Adipose tissue (tissue), 3 donors: Measurements from ENCODE around the gene FOLH1. TPM values are rescaled to one million over a fixed set of nuclear protein-coding genes. Genes with fewer than 3 reads are reported as not detected.
"Not testable (repeated sequence)": the region's sequence is repeated elsewhere in the genome, so short reads cannot be mapped to it uniquely, and the experiment has no call there.

ENCODE experiments used
- H3K27ac ChIP-seq: one replicate; pipeline ENCODE4 v1.5.1; 2013; ENCODE audit warnings: low read depth, low read length
- WGBS, 3 donors: extraction: QIAGEN DNeasy Blood & Tissue Kit; methylation state at CpG; one replicate each; pipeline ENCODE4 v1.1.7; 2013; 5-methylcytosine and 5-hydroxymethylcytosine counted together
- polyA plus RNA-seq, 3 donors: library from polyadenylated mRNA; stranded (reverse); fragments of 200-250 nt; gene quantifications; one replicate each; pipeline ENCODE4 v1.2.3, GENCODE V29; 2013
- donor health status: healthy with polysubstance abuse.
- donor health status: Bipolar disorder and iron deficiency.
- donor health status: healthy.

Gene FOLH1
- 1 to 10 TPM in 1 of 3 donors, under 1 TPM in 2; 0.08 to 3.6 (median 0.82) TPM for polyA plus RNA-seq

DNA sequence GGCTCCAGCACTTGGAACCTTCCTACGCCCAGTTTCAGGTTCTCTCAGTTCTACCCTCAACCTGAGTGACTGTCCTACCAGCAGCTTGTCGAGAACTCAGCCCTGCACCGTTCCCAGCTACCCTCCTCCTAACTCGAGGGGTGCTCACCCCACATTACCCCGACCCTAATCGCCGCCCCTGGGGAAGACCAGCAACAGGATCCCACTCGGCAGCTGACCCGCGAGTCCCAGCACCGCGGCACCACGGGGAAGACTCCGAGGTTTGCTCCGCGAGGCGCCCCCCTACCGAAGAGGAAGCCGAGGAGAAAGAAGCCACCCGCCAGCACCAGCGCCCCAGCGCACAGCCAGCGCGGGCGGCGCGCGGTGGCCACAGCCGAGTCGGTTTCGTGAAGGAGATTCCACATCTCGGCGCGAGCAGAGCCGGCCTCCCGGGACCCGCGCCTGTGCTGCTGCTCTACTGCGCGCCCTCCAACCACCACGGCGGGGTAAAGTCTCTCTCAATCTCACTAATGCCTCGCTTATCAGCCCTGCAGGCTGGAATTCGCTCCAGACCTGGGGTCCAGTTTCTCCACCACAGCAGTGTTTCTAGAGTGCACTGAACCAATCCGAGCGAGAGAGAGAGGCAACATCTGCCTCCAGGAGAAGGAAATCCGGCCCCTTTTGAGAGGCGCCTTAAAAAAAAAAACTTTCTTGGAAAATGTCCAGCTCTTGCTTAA is at the start of gene FOLH1:
Gene FOLH1, minus strand, starts transcription at position 597 of the 716 bp plus-strand sequence. Its CDS starts 193 bp downstream, at position 404.
- WGBS, 3 donors, result 2 to 4% (median 3%) methylated on average over 46 to 48 of the region's 48 CpGs
- H3K27ac ChIP-seq, result no peak within 1 kb of the TSS

DNA sequence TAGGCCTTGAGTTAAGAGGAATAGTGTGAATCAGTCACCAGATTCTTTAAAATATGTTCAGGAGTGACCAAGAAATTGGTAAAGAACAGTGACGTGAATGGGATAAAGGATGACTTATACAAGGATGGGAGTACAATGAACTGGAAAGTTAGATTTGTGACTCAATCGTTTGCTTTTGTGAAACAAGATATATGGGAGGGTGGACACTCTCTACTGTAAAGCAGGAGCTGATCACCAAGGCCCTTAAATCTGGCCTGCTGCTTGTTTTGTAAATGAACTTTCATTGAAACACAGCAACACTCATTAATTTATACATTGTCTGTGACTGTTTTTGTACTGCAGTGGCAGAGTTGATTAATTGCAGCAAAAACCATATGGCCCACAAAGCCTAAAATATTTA is 46.7 kb upstream of the FOLH1 start:
- WGBS, 3 donors, result 49 to 70% (median 67%) methylated on average over 2 of the region's 2 CpGs
- not testable (repeated sequence) for H3K27ac ChIP-seq

DNA sequence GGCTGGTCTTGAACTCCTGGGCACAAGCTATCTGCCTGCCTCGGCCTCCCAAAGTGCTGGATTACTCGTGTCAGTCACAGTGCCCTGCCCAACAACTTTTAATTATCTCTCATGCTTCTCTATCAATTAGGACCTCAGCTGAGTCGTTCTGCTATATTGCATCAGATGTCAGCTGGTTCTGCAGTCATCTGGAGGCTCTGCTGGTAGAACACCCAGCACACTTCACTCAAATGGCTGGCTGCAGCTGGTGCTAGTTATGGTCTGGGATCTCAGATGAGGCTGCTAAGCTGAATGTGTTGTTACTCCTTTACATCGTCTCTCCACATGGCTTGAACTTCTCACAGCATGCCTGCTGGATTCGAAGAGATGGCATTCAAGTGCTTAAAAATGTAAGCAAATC is 42.8 kb upstream of the FOLH1 start:
- not testable (repeated sequence) for H3K27ac ChIP-seq
- 68 to 89% (median 78%) methylated on average over 5 of the region's 5 CpGs for WGBS, 3 donors

DNA sequence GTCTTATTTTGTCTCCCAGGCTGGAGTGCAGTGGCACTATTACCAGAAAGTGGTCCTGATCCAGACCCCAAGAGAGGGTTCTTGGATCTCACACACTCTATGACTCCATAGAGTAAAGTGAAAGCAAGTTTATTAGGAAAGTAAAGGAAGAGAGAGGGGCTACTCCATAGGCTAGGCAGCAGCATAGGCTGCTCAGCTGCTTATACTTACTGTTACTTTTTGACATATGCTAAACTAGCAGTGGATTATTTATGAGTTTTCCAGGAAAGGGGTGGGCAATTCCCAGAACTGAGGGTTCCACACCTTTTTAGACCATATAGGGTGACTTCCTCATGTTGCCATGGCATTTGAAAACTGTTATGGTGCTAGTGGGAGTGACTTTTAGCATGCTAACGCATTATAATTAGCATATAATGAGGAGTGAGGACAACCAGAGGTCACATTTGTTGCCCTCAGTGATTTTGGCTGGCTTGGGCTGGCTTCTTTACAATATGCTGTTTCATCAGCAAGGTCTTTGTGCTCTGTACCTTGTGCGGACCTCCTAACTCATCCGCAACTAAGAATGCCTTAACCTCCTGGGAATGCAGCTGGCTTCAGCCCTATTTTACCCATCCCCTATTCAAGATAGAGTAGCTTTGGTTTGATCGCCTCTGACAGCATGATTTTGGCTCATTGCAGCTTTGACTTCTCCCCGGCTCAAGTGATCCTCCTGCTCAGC is 42.2 kb upstream of the FOLH1 start:
- H3K27ac ChIP-seq, result not testable (repeated sequence)
- 75 to 87% (median 79%) methylated on average over 5 of the region's 5 CpGs for WGBS, 3 donors

DNA sequence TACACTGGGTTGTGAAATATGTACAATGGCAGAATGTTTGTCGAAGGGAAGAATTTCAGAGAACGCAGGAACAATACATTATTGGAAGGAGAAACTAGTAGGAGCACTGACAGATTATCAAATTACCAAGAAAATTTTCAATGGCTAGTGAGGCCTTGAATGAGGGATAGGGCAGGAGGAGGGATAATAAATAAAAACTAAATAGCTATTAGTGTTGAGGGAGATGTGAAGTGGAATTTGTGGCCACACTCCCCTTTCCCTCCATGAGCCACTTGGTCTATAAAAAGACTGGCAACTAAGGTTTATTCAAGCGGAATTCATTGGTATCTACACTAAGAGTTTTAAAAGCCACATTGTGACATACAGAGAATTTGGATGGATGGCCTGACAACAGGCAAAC is 41.0 kb upstream of the FOLH1 start:
- H3K27ac ChIP-seq, result not testable (repeated sequence)
- 76 to 94% (median 91%) methylated on average over 3 of the region's 3 CpGs for WGBS, 3 donors

DNA sequence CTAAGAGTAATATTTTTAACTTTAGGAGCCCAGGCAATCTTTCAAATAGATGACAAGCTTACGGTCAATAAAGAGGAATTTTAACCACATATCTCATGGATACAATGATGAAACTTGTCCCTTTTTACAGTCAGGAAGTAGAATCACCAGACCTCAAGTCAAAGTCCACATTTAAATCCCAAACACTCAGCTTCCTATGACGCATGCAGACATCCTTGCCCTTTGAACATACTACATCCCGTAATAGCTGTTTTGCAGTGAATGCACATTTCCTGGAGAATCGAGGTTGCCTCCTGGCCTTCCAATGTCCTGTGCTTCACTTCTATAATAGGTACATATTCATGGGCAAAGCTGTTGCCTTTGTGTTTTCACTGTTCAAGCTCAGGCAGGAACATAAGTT is 25.3 kb upstream of the FOLH1 start:
- H3K27ac ChIP-seq, result not testable (repeated sequence)
- WGBS, 3 donors, result 47 to 61% (median 56%) methylated on average over 4 of the region's 4 CpGs

DNA sequence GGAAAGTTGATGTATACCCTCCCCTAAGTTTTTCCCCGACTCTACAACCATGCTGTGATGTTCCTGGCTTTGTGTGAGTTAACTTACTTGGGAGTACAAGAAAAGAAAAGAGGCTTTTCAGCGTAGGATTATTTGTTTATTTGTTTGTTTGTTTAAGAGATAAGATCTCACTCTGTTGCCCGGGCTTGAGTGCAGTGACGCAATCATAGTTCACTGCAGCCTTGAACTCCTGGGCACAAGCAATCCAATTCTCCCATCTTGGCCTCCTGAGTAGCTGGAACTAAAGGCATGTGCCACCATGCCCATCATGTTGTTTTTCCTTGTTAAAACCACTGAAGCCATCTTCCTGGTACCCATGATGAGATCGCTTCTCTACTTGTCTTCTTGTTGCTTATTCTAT is 24.6 kb upstream of the FOLH1 start:
- not testable (repeated sequence) for H3K27ac ChIP-seq
- WGBS, 3 donors, result 42 to 72% (median 72%) methylated on average over 5 of the region's 5 CpGs

DNA sequence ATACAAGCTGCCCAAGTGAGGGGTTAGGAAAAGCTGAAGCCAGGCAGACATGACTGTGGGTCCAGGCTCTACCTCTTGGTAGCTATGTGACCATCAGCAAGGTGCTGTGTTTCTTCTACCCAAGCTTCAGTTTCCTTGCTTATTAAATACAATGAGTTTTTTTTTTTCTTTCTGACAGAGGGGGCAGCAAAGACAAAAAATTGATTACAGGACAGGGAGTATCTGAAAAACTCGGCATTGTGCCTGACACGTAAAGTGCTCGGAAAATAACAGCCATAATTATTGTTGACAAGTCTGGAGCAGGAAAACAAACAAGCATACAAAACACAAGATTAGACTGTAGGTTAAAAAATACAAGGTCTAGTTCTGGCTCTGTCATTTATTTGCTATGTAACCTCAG is 23.3 kb upstream of the FOLH1 start:
- whole genome bisulfite sequencing, 3 donors, result 40 to 52% (median 44%) methylated on average over 3 of the region's 3 CpGs
- H3K27ac ChIP-seq, result not testable (repeated sequence)

DNA sequence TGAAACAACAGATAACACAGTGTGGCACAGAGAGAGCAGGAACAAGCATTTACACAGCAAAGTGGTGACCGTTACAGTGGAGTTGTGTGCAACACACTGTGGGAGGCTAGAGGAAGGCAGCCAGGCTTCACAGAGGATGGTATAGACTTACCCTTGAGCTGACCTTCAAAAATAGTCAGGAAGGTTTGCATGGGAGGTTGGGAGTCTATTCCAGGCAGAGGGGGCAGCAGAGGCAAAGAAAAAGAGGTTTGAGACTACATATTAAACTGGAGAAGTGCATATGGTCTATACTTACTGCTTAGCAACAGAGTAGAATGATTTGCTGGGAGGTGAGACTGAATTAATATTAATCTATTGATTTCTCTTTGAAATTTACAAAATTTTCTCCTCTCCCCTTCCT is 22.1 kb upstream of the FOLH1 start:
- H3K27ac ChIP-seq, result not testable (repeated sequence)
- 60 to 73% (median 66%) methylated on average over 1 of the region's 1 CpG for WGBS, 3 donors

DNA sequence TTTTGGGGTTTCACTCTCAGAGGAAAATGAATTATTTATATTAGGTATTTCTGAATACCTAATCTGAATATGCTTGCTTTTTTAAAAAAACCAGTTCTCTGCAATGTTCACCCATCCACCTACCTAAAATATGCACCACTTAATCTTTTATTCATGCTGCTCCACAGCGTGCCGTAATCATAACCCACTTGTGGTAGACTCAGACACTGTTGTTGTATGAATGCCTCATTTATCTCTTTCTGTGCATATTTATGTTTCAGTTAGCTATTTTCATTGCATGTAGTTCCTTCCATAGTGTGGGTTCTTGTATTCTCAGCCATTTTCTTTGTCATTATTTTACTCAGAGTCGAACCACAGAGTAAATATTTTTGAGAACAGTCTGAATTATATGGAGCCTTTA is 21.6 kb upstream of the FOLH1 start:
- 68 to 85% (median 82%) methylated on average over 3 of the region's 3 CpGs for WGBS, 3 donors
- H3K27ac ChIP-seq, result not testable (repeated sequence)

DNA sequence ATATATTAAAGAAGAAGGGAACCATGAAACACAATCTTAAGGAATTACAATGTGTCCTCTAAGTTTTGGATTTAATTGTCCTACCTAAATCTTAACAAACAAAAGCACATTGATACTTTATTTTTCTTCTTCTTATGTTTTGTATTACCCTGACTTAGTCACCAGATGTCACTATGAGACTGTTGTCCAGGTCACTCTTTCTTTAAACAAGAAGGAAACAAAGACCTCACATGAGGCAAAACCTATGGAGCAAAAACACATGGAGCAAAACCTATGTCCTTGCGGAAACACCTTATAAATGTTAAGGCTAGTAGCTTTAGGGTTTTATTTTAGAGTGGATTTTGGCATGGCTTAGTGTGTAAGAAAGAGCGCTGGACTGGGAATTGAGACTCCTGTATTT is 20.7 kb upstream of the FOLH1 start:
- 59 to 69% (median 63%) methylated on average over 2 of the region's 2 CpGs for WGBS, 3 donors
- not testable (repeated sequence) for H3K27ac ChIP-seq

DNA sequence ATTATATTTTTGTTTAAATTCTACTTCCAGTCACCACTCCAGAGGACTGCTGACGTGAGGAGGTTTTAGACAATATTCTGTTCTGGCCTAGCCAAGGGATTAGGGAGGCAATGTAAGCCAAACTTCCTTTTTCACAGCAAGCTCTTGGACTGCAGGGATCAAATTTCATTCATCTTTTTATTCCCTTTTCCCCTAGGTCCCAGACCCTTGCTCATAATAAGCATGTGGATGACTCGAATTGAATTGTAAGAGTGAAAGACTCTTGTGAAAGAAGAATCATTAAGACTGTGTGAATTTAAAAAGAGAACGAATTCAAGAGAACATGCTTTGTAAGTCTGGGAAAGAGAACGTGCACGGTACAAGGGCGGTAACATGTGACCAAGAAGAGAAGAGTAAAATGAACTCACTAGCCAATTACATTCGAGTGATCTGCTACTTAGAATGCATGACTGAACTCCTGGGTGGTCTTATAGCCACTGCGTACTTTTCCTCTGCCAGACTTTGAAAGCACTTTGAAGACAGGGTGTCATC is 16.9 kb upstream of the FOLH1 start:
- H3K27ac ChIP-seq, result not testable (repeated sequence)
- 61 to 72% (median 67%) methylated on average over 8 of the region's 8 CpGs for whole genome bisulfite sequencing, 3 donors

DNA sequence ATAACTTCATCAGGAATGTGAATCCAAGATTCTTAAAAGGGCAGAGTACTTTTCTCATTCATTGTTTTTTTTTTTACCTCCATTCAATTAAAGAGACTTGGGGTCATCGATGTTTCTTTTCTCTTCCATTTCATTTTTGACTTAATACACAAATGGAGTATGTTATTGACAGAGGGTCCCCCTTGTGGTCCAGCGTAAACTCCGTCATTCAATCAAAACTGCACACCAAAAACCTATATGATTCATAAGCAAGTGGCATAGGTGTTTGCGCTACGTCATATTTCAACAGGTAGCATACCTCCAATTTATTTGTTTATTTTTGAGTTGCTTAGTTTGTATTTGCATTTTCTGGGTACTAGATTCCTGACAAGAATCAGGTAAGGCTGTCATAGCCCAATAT is 12.7 kb upstream of the FOLH1 start:
- WGBS, 3 donors, result 77 to 93% (median 88%) methylated on average over 5 of the region's 5 CpGs
- no peak overlapping the region for H3K27ac ChIP-seq

DNA sequence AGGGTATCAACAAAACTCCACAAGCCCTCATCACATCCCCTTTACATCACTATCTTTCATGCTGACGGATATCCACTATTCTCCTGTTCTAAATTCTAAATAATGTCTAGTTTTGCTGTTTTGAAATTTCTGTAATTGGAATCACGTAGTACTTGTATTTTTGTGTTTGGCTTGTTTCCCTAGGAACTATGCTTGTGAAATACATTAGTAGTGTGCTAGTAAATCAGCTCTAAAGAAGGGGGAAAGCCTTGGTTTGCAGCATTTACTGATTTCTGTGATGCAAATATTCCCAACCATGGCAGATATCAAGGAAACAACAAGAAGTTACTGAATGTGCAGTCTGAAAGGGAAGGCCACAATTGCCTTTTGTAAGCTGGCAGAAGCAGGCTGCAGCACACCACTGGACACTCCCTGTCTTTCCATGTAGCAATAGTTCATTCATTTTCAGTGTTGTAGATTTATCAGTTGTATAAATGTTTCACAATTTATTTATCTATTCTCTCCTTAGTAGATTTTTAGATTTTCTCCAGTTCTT is 4.7 kb upstream of the FOLH1 start:
- no peak overlapping the region for H3K27ac ChIP-seq
- 65 to 72% (median 67%) methylated on average over 2 of the region's 2 CpGs for WGBS, 3 donors

DNA sequence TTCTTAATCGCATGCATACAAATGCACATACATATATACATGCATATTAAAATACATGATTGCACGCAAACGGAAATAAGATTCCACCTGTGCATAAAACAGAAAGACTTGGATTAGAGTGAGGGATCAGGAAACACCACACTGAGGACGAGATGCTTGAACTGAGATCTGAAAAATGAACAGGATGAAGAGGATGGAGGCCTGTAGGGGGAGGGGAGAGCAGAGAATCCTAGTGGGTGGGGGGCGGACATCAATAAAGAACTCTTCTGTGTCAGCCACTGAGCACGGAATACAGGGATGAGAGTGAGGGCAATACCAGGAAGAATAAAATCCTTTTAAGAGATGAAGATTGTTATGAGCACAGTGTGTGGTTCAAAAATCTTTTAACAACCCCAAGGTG is 1.4 kb downstream of the FOLH1 start:
- not testable (repeated sequence) for H3K27ac ChIP-seq
- 77 to 91% (median 88%) methylated on average over 6 of the region's 6 CpGs for WGBS, 3 donors

DNA sequence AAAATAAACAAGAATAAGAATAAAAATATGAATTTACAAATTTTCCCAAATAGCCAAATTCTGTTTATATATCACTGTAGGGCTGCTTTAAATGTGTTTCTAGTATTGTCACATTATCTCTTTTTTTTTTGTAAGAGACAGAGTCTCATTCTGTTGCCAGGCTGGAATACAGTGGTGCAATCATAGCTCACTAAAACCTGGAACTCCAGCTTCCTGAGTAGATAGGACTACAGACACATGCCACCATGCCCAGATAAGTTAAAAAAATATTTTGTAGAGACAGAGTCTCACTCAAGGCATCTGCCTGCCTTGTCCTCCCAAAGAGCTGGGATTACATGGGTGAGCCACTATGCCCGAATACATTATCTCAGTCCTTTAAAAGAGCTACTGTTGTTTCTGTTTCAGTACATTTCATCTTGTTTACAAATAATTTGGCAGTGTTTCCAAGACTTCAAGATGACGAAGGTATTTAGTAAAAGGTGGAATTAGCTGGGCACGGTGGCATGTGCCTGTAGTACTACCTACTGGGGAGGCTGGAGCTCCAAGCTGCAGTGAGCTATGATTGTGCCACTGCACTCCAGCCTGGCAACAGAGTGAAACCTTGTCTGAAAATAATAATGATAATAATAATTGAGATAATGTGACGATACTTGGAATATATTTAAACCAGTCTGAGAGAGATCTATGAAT is 6.0 kb downstream of the FOLH1 start:
- 69 to 91% (median 90%) methylated on average over 4 of the region's 4 CpGs for WGBS, 3 donors
- no peak overlapping the region for H3K27ac ChIP-seq

DNA sequence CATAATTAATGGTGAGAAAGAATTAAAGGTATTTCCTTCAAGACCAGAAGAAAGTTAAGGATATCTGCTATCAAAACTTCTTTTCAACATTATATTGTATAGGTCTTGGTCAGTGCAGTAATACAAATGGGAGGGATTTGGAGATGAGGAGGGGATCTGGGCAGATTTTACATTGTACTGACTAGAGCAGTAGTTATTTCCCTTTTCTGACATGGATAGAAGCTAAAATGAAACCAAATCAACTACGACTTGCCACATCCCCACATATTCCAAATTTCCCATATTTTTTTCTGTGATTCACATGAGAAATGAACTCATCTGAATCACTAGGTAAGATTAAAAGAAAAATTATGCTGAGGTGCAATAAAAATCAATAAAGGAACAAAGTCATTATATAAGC is 11.6 kb downstream of the FOLH1 start:
- 43 to 67% (median 51%) methylated on average over 1 of the region's 1 CpG for WGBS, 3 donors
- not testable (repeated sequence) for H3K27ac ChIP-seq

DNA sequence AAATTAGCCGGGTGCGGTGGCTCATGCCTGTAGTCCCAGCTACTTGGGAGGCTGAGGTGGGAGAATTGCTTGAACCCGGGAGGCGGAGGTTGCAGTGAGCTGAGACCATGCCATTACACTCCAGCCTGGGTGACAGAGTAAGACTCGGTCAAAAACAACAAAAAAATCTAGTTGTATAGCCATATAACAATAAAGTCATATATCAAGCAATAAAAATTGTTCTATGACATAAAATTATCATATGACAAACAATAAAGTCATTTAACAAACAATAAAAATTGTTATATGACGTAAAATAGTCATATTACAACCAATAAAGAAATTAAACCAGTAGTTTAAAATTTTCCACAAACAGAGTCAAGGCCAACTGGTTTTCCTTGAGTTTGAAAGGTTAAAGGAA is 12.4 kb downstream of the FOLH1 start:
- 72 to 95% (median 95%) methylated on average over 6 of the region's 6 CpGs for WGBS, 3 donors
- not testable (repeated sequence) for H3K27ac ChIP-seq

DNA sequence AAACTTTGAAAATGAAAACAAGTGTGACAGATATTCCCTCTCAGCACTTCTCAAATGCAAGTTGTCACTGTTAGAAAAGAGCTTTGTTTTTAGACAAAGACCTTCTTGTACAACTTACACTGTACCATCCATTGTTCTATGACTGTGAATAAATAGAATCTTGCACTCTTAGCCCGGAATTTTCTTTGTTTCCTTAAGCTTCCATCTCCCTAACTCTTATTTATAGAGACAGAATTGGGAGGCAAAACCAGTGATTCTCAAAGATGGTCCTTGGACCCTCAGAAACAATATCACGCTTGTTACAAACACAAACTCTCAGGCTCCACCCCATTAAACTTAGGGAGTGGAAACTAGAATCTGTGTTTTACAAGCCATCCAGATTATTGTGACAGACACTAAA is 18.1 kb downstream of the FOLH1 start:
- WGBS, 3 donors, result 33 to 85% (median 77%) methylated on average over 2 of the region's 2 CpGs

More for the DNA sequence above, 18.1 kb downstream of the FOLH1 start:
- not testable (repeated sequence) for H3K27ac ChIP-seq
